SK-N-MC (cell line): ENCODE data around the gene SLC41A3.

ENCODE experiments used
- DNase-seq: peaks from one replicate; pipeline ENCODE4 v3.0.0-alpha.2; 2011; ENCODE audit warnings: low read depth, low spot score
- H3K27ac ChIP-seq: fragments of 200-600 bp; sonication (generic); 2 replicates; pipeline ENCODE4 v1.5.1; 2016; ENCODE audit warnings: mixed run types
- H3K36me3 ChIP-seq: fragments of 200-600 bp; sonication (generic); 2 replicates; pipeline ENCODE4 v1.6.1; 2017; ENCODE audit warnings: antibody characterized with exemption, low read length, mixed read lengths; ENCODE audit not compliant: insufficient read depth
- H3K4me3 ChIP-seq: fragments of 200-600 bp; sonication (generic); 2 replicates; pipeline ENCODE4 v1.5.1; 2016
- H3K9ac ChIP-seq: fragments of 200-600 bp; sonication (generic); 2 replicates; pipeline ENCODE4 v1.8.0; 2017; ENCODE audit warnings: mixed run types, mixed read lengths; ENCODE audit not compliant: insufficient read length
- H3K9me3 ChIP-seq: fragments of 200-600 bp; sonication (generic); 2 replicates; pipeline ENCODE4 v1.6.1; 2017; ENCODE audit warnings: low read depth, mild to moderate bottlenecking, antibody characterized with exemption, low read length, moderate library complexity, mixed read lengths
- EZH2 ChIP-seq: fragments of 200-600 bp; sonication (generic); IDR thresholded peaks from one replicate; pipeline ENCODE4 v1.6.1; 2017; ENCODE audit warnings: antibody characterized with exemption
- FOXP2 ChIP-seq: optimal IDR thresholded peaks from 2 replicates; pipeline ENCODE3; 2011; ENCODE audit warnings: mild to moderate bottlenecking, moderate library complexity; ENCODE audit not compliant: insufficient read depth; ENCODE audit errors: extremely low read length, control extremely low read depth
- POLR2AphosphoS5 ChIP-seq: IDR thresholded peaks from 2 replicates; pipeline ENCODE4 v1.6.1; 2012; ENCODE audit warnings: mild to moderate bottlenecking, low read depth, low read length, borderline replicate concordance

Gene SLC41A3

GRCh38 chr3:126057936-126058335 is 26.0 kb downstream of the SLC41A3 start:
- no peaks in the 10 kb centered on the region for H3K36me3 ChIP-seq

GRCh38 chr3:126057501-126057819 is 26.5 kb downstream of the SLC41A3 start:
- DNase-seq: no peak
- TF ChIP-seq EZH2 (no peak), FOXP2 (no peak), POLR2AphosphoS5 (no peak)
- Histone ChIP-seq H3K9ac (no peak overlapping the region), H3K9me3 (no peaks in the 10 kb centered on the region), H3K36me3 (no peaks in the 10 kb centered on the region), H3K4me3 (no peak overlapping the region), H3K27ac (no peak overlapping the region)

More at GRCh38 chr3:126057936-126058335, 26.0 kb downstream of the SLC41A3 start:
- no peaks in the 10 kb centered on the region for H3K9me3 ChIP-seq
- H3K9ac ChIP-seq: no peak overlapping the region
- H3K27ac ChIP-seq: no peak overlapping the region
- DNase-seq: no peak
- TF ChIP-seq EZH2 (no peak), FOXP2 (no peak)
- H3K4me3 ChIP-seq: no peak overlapping the region

GRCh38 chr3:126056681-126057500 is 27.0 kb downstream of the SLC41A3 start:
- H3K9ac ChIP-seq: no peak overlapping the region
- H3K27ac ChIP-seq: no peak overlapping the region
- DNase-seq: no peak
- H3K36me3 ChIP-seq: no peaks in the 10 kb centered on the region
- no peak overlapping the region for H3K4me3 ChIP-seq
- TF ChIP-seq POLR2AphosphoS5 (no peak), EZH2 (no peak), FOXP2 (no peak)
- H3K9me3 ChIP-seq: no peaks in the 10 kb centered on the region

- Histone ChIP-seq H3K4me3 (no peak overlapping the region), H3K9ac (no peak overlapping the region), H3K9me3 (no peaks in the 10 kb centered on the region), H3K36me3 (no peaks in the 10 kb centered on the region), H3K27ac (no peak overlapping the region)
- no peak for TF ChIP-seq POLR2AphosphoS5
- no peak for TF ChIP-seq FOXP2
- no peak for TF ChIP-seq EZH2
- no peak for DNase-seq
These were observed 27.8 kb downstream of the SLC41A3 start for GRCh38 chr3:126056088-126056487.

GRCh38 chr3:126054870-126055269 is 29.1 kb downstream of the SLC41A3 start:
- Histone ChIP-seq H3K27ac (no peak overlapping the region), H3K9ac (no peak overlapping the region), H3K4me3 (no peak overlapping the region), H3K9me3 (no peaks in the 10 kb centered on the region), H3K36me3 (no peaks in the 10 kb centered on the region)
- no peak for TF ChIP-seq EZH2
- TF ChIP-seq FOXP2: no peak
- no peak for TF ChIP-seq POLR2AphosphoS5
- DNase-seq: no peak

GRCh38 chr3:126053949-126054569 is 29.9 kb downstream of the SLC41A3 start:
- DNase-seq: no peak
- H3K9me3 ChIP-seq: no peaks in the 10 kb centered on the region
- no peak overlapping the region for H3K27ac ChIP-seq
- H3K9ac ChIP-seq: no peak overlapping the region
- TF ChIP-seq EZH2 (no peak), FOXP2 (no peak)
- H3K4me3 ChIP-seq: no peak overlapping the region
- H3K36me3 ChIP-seq: no peaks in the 10 kb centered on the region

GRCh38 chr3:126053513-126053912 is 30.4 kb downstream of the SLC41A3 start:
- no peak for DNase-seq
- H3K4me3 ChIP-seq: no peak overlapping the region
- H3K9ac ChIP-seq: no peak overlapping the region
- no peak overlapping the region for H3K27ac ChIP-seq
- no peaks in the 10 kb centered on the region for H3K36me3 ChIP-seq
- no peaks in the 10 kb centered on the region for H3K9me3 ChIP-seq
- TF ChIP-seq FOXP2: no peak
- no peak for TF ChIP-seq EZH2
- TF ChIP-seq POLR2AphosphoS5: no peak

GRCh38 chr3:126052196-126053058 is 31.5 kb downstream of the SLC41A3 start:
- no peak for DNase-seq
- H3K36me3 ChIP-seq: no peaks in the 10 kb centered on the region
- no peak for TF ChIP-seq POLR2AphosphoS5
- TF ChIP-seq EZH2: no peak
- TF ChIP-seq FOXP2: no peak
- no peak overlapping the region for H3K4me3 ChIP-seq
- H3K9me3 ChIP-seq: no peaks in the 10 kb centered on the region
- H3K9ac ChIP-seq: no peak overlapping the region
- no peak overlapping the region for H3K27ac ChIP-seq
